ENCODE data around the gene ATP5ME.
A peak's percentile ranks its signal among the peaks of the same experiment; 100 is the strongest.

The ATP5ME gene

DNA sequence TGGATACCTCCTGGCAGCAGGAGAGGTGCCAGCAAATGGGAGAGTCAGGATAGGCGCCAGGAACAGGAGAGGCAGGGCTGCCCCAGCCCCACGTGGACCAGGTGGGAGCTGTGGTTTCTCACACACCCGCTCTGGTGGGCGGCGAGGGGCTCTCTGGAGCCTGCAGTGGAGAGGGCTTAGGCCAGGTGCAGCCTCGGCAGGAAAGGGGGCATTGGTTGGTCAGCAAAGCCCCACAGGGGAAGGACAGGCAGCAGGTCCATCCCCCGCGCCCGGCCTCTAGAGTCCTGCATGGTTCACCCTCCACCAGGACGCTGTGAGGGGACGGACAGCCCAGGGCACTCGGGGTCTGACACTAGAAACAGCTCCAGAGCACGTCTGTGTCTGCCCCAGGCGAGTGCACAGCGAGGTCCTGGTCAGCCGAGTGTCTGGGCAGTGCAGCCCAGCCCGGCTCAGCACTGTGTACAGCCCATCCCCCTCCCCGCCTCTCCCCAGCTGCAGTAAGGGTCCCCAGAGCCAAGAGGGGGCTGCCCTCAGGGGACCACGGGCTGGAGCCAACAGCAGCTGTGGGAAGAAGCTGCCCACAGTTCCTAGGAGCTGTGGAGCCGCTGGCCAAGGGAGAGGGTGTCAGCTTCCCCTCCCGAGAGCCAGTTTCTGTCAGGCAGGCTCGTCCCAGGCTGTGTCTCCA lies 8.2 kb downstream of the ATP5ME start:
- WGBS, 2 experiments (ENCODE audit: insufficient coverage in 2 of 2) = 79 to 81% methylated on average over 17 to 21 of the region's 22 CpGs
- no peak overlapping the region for H3K4me3 ChIP-seq (ENCODE audit: extremely low read depth, insufficient read depth, low read length, poor library complexity, severe bottlenecking)
- H3K27ac ChIP-seq (ENCODE audit: low read depth, low read length, severe bottlenecking) = no peak overlapping the region
- H3K4me1 ChIP-seq (ENCODE audit: control insufficient read depth, insufficient read depth, low read length, poor library complexity, severe bottlenecking) = no peaks in the 10 kb centered on the region
- no peaks in the 10 kb centered on the region for H3K36me3 ChIP-seq (ENCODE audit: control insufficient read depth, insufficient read depth, low read length)
- no peaks in the 10 kb centered on the region for H3K9me3 ChIP-seq (ENCODE audit: control insufficient read depth, low read length)

GRCh38 chr4:665381-665750 lies 8.7 kb downstream of the ATP5ME start:
- 92% methylated on average over 11 of the region's 12 CpGs for WGBS, 2 experiments (ENCODE audit: insufficient coverage in 2 of 2)
- Histone ChIP-seq H3K4me3 (ENCODE audit: extremely low read depth, insufficient read depth, low read length, poor library complexity, severe bottlenecking) (no peak overlapping the region), H3K27ac (ENCODE audit: low read depth, low read length, severe bottlenecking) (no peak overlapping the region), H3K9me3 (ENCODE audit: control insufficient read depth, low read length) (no peaks in the 10 kb centered on the region), H3K36me3 (ENCODE audit: control insufficient read depth, insufficient read depth, low read length) (no peaks in the 10 kb centered on the region), H3K4me1 (ENCODE audit: control insufficient read depth, insufficient read depth, low read length, poor library complexity, severe bottlenecking) (no peaks in the 10 kb centered on the region)

GRCh38 chr4:664713-665231 lies 9.3 kb downstream of the ATP5ME start:
- Histone ChIP-seq H3K9me3 (ENCODE audit: control insufficient read depth, low read length) (no peaks in the 10 kb centered on the region), H3K4me1 (ENCODE audit: control insufficient read depth, insufficient read depth, low read length, poor library complexity, severe bottlenecking) (no peaks in the 10 kb centered on the region), H3K27ac (ENCODE audit: low read depth, low read length, severe bottlenecking) (no peak overlapping the region), H3K4me3 (ENCODE audit: extremely low read depth, insufficient read depth, low read length, poor library complexity, severe bottlenecking) (no peak overlapping the region), H3K36me3 (ENCODE audit: control insufficient read depth, insufficient read depth, low read length) (no peaks in the 10 kb centered on the region)
- WGBS, 2 experiments (ENCODE audit: insufficient coverage in 2 of 2) = 96 to 97% methylated on average over 20 to 24 of the region's 24 CpGs

- H3K36me3 ChIP-seq (ENCODE audit: control insufficient read depth, insufficient read depth, low read length) = no peaks in the 10 kb centered on the region
- H3K9me3 ChIP-seq (ENCODE audit: control insufficient read depth, low read length) = no peaks in the 10 kb centered on the region
- H3K4me3 ChIP-seq (ENCODE audit: extremely low read depth, insufficient read depth, low read length, poor library complexity, severe bottlenecking) = peak overlapping the region; percentile 46
- WGBS, 2 experiments (ENCODE audit: insufficient coverage in 2 of 2) = 51 to 61% methylated on average over 58 to 75 of the region's 80 CpGs
- H3K27ac ChIP-seq (ENCODE audit: low read depth, low read length, severe bottlenecking) = no peak overlapping the region
- H3K4me1 ChIP-seq (ENCODE audit: control insufficient read depth, insufficient read depth, low read length, poor library complexity, severe bottlenecking) = no peaks in the 10 kb centered on the region
Observed at GRCh38 chr4:663438-664428, 10.3 kb downstream of the ATP5ME start.

DNA sequence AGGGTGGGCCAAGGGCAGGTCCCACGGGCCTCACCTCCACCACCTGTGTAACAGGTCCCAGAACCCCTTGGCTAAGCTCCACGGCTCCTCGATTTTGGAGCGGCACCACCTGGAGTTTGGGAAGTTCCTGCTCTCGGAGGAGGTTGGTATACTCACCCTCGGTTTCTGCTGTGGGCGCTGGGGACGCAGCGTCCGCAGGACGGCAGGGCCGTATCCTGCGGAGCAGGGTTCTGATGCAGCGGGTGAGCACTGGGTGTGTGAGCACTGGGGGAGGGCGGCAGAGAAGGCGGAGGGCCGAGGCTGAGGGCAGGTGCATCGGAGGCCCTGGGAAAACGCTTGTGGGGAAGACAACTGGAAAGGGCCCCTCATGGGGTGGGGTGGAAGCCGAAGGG lies 11.0 kb downstream of the ATP5ME start:
- Histone ChIP-seq H3K4me1 (ENCODE audit: control insufficient read depth, insufficient read depth, low read length, poor library complexity, severe bottlenecking) (no peaks in the 10 kb centered on the region), H3K27ac (ENCODE audit: low read depth, low read length, severe bottlenecking) (no peak overlapping the region), H3K9me3 (ENCODE audit: control insufficient read depth, low read length) (no peaks in the 10 kb centered on the region), H3K4me3 (ENCODE audit: extremely low read depth, insufficient read depth, low read length, poor library complexity, severe bottlenecking) (peak overlapping the region; percentile 46), H3K36me3 (ENCODE audit: control insufficient read depth, insufficient read depth, low read length) (no peaks in the 10 kb centered on the region)
- WGBS, 2 experiments (ENCODE audit: insufficient coverage in 2 of 2) = 82 to 95% methylated on average over 18 to 19 of the region's 20 CpGs

GRCh38 chr4:661881-662761 lies 12.0 kb downstream of the ATP5ME start:
- no peaks in the 10 kb centered on the region for H3K9me3 ChIP-seq (ENCODE audit: control insufficient read depth, low read length)
- 93 to 94% methylated on average over 40 to 41 of the region's 42 CpGs for WGBS, 2 experiments (ENCODE audit: insufficient coverage in 2 of 2)
- no peak overlapping the region for H3K27ac ChIP-seq (ENCODE audit: low read depth, low read length, severe bottlenecking)
- no peaks in the 10 kb centered on the region for H3K4me1 ChIP-seq (ENCODE audit: control insufficient read depth, insufficient read depth, low read length, poor library complexity, severe bottlenecking)
- no peak overlapping the region for H3K4me3 ChIP-seq (ENCODE audit: extremely low read depth, insufficient read depth, low read length, poor library complexity, severe bottlenecking)
- no peaks in the 10 kb centered on the region for H3K36me3 ChIP-seq (ENCODE audit: control insufficient read depth, insufficient read depth, low read length)

- peaks cover 5% of the 10 kb centered on the region for H3K4me1 ChIP-seq (ENCODE audit: control insufficient read depth, insufficient read depth, low read length, poor library complexity, severe bottlenecking)
- no peaks in the 10 kb centered on the region for H3K9me3 ChIP-seq (ENCODE audit: control insufficient read depth, low read length)
- no peak overlapping the region for H3K27ac ChIP-seq (ENCODE audit: low read depth, low read length, severe bottlenecking)
- no peak overlapping the region for H3K4me3 ChIP-seq (ENCODE audit: extremely low read depth, insufficient read depth, low read length, poor library complexity, severe bottlenecking)
- 83 to 100% methylated on average over 2 to 3 of the region's 3 CpGs for WGBS, 2 experiments (ENCODE audit: insufficient coverage in 2 of 2)
- H3K36me3 ChIP-seq (ENCODE audit: control insufficient read depth, insufficient read depth, low read length) = no peaks in the 10 kb centered on the region
Observed at GRCh38 chr4:661231-661630, 12.8 kb downstream of the ATP5ME start.

DNA sequence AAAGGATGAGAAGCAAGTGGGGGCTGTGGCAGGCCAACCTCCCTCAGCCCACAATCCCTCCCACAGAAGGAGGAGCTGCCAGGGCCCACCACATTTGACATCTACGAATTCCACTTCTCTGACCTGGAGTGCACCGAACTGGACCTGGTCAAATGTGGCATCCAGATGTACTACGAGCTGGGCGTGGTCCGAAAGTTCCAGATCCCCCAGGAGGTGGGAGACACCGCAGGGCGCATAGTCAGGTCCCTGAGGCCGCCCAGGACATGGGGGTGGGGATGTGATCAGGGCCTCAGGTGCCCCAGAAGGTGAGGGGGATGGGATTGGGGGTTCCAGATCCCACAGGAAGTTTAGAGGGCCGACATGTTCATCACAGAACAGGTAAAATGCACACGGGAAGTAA lies 13.7 kb downstream of the ATP5ME start:
- 93 to 98% methylated on average over 6 to 7 of the region's 10 CpGs for WGBS, 2 experiments (ENCODE audit: insufficient coverage in 2 of 2)
- no peaks in the 10 kb centered on the region for H3K36me3 ChIP-seq (ENCODE audit: control insufficient read depth, insufficient read depth, low read length)

GRCh38 chr4:659851-660250 lies 14.2 kb downstream of the ATP5ME start:
- no peak overlapping the region for H3K4me3 ChIP-seq (ENCODE audit: extremely low read depth, insufficient read depth, low read length, poor library complexity, severe bottlenecking)
- peaks cover 5% of the 10 kb centered on the region for H3K4me1 ChIP-seq (ENCODE audit: control insufficient read depth, insufficient read depth, low read length, poor library complexity, severe bottlenecking)
- no peaks in the 10 kb centered on the region for H3K36me3 ChIP-seq (ENCODE audit: control insufficient read depth, insufficient read depth, low read length)
- H3K9me3 ChIP-seq (ENCODE audit: control insufficient read depth, low read length) = no peaks in the 10 kb centered on the region
- 88 to 95% methylated on average over 5 to 8 of the region's 8 CpGs for WGBS, 2 experiments (ENCODE audit: insufficient coverage in 2 of 2)
- no peak overlapping the region for H3K27ac ChIP-seq (ENCODE audit: low read depth, low read length, severe bottlenecking)

More for the DNA sequence above, 13.7 kb downstream of the ATP5ME start:
- H3K4me3 ChIP-seq (ENCODE audit: extremely low read depth, insufficient read depth, low read length, poor library complexity, severe bottlenecking) = no peak overlapping the region
- H3K4me1 ChIP-seq (ENCODE audit: control insufficient read depth, insufficient read depth, low read length, poor library complexity, severe bottlenecking) = peaks cover 5% of the 10 kb centered on the region
- H3K9me3 ChIP-seq (ENCODE audit: control insufficient read depth, low read length) = no peaks in the 10 kb centered on the region
- H3K27ac ChIP-seq (ENCODE audit: low read depth, low read length, severe bottlenecking) = no peak overlapping the region

All from mesodermal cell (in vitro differentiated cells).